Gastrocnemius medialis (tissue), 4 donors: ENCODE measurements around the gene SHISA3. TPM values are rescaled to one million over a fixed set of nuclear protein-coding genes. Genes with fewer than 3 reads are reported as not detected.

Experiments used
- ATAC-seq, 2 donors: fragments of 150-250 bp; one replicate each; pipeline ENCODE4 v1.9.1; 2016
- DNase-seq, 2 donors: peaks; one replicate each; pipeline ENCODE4 v3.0.0-alpha.2; 2019
- H3K27ac ChIP-seq, 4 donors: fragments of 200-600 bp; sonication (generic); 1 replicate in 1 of 4; 2 replicates in 3 of 4; pipeline ENCODE4 v1.5.1; 2016 to 2018; ENCODE audit warnings: mild to moderate bottlenecking in 2 of 4, moderate library complexity in 1 of 4
- H3K27me3 ChIP-seq, 3 donors: fragments of 200-600 bp; sonication (generic) in 2 of 3; 1 replicate in 1 of 3; 2 replicates in 2 of 3; pipeline versions ENCODE4 v1.5.1 to v1.6.0; 2016 to 2019; ENCODE audit warnings: mild to moderate bottlenecking in 1 of 3, moderate library complexity in 1 of 3
- H3K36me3 ChIP-seq, 2 donors: fragments of 200-600 bp; sonication (generic) in 1 of 2; one replicate each; pipeline ENCODE4 v1.5.1; 2017 to 2018
- H3K4me1 ChIP-seq, 2 donors: fragments of 200-600 bp; sonication (generic) in 1 of 2; one replicate each; pipeline ENCODE4 v1.5.1; 2016 to 2017; ENCODE audit warnings: mild to moderate bottlenecking in 2 of 2
- H3K4me3 ChIP-seq, 4 donors: fragments of 200-600 bp; sonication (generic) in 3 of 4; 1 replicate in 1 of 4; 2 replicates in 3 of 4; pipeline ENCODE4 v1.5.1; 2016 to 2019; ENCODE audit warnings: mild to moderate bottlenecking in 2 of 4
- H3K9me3 ChIP-seq, 3 donors: fragments of 200-600 bp; sonication (generic) in 2 of 3; 1 replicate in 1 of 3; 2 replicates in 2 of 3; pipeline ENCODE4 v1.5.1; 2016 to 2019
- POLR2A ChIP-seq, 2 donors: fragments of 450-650 bp; IDR thresholded peaks; one replicate each; pipeline ENCODE4 v1.6.1; 2017; ENCODE audit warnings: antibody characterized with exemption in 2 of 2, mild to moderate bottlenecking in 2 of 2, moderate library complexity in 2 of 2
- in situ Hi-C, 4 donors: fragments of 200-750 bp; cut with MboI; loops; one replicate each; pipeline versions ENCODE4 v1.15.0 to v1.8.0; 2017; ENCODE audit warnings: low sequenced_read_pairs in 4 of 4
- intact Hi-C: fragments of 100-400 bp; cut with DNase I; formaldehyde crosslinking; loops from one replicate; pipeline ENCODE4 v1.15.1; 2023; ENCODE audit warnings: low total_unique reads
- total RNA-seq, 4 donors: library from RNA; depleted of rRNA; stranded (reverse); fragments of >200 nt; gene quantifications; one replicate each; pipeline versions ENCODE4 v1.1.0 to v1.2.3, GENCODE V29; 2016
- TF ChIP-seq, protein P1 (sequence below), 5 experiments: fragments of 450-650 bp in 3 of 5; fragments of 200-600 bp in 2 of 5; sonication (generic) in 2 of 5; IDR thresholded peaks in 4 of 5; conservative IDR thresholded peaks in 1 of 5; 1 replicate in 4 of 5; 2 replicates in 1 of 5; pipeline ENCODE4 v1.5.1; 2016 to 2019; ENCODE audit warnings: antibody characterized with exemption in 5 of 5, mild to moderate bottlenecking in 3 of 5, moderate library complexity in 3 of 5

SHISA3 gene
- total RNA-seq, 4 donors from 2014 or later = 0.31 to 2.1 (median 1.2) TPM

DNA sequence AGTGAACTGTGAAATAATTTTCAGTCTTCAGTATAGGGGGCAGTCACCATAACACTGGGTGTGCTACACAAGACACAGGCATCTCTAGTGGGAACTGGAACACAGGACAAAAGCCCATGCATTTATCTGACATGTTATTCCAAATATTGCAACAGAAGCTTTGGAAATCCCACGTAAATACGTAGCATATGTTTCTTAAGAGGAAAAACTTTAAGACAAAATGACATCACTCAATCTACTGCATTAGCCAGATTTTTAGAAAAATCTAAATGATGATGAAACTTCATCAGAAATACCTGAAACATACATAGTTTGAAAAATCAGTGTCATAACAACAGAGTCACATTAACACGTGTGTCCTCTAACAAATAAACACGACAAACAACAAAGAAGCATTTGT lies 14.5 kb downstream of the SHISA3 start:
- intact Hi-C loops = no loop called here

DNA sequence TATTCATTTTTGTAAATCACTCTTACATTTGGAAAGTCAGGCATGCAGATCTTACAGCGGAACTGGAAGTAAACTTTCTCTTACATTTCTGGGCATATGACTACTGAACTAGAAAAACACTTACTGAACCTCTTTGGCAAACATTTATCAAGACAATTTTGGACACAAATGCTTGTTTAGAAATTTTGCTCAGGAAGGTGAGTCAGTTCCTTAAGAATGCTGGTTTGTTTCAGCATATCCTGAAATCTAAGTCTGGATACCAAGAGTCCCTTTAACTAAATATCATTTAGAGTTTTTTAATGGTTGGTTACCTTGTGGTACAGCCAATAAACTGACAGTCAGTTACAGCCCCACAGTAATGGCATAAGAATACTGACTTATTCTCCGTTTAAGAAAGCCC lies 15.0 kb downstream of the SHISA3 start:
- DNase-seq = no peak
- peak; percentile 78 to 81 for ATAC-seq
- Histone ChIP-seq H3K27me3 (no peaks in the 10 kb centered on the region), H3K27ac (peak overlapping the region; percentile 36 to 65 (median 44)), H3K4me3 (no peak overlapping the region), H3K36me3 (peaks cover 0 to 13% of the 10 kb centered on the region in 2 donors), H3K9me3 (no peaks in the 10 kb centered on the region), H3K4me1 (no peaks in the 10 kb centered on the region)
- in situ Hi-C loops = no loop called here
- intact Hi-C loops = no loop called here
- TF ChIP-seq POLR2A (IDR thresholded peaks at IDR 0.05) = no peak
- TF ChIP-seq, protein P1, sequence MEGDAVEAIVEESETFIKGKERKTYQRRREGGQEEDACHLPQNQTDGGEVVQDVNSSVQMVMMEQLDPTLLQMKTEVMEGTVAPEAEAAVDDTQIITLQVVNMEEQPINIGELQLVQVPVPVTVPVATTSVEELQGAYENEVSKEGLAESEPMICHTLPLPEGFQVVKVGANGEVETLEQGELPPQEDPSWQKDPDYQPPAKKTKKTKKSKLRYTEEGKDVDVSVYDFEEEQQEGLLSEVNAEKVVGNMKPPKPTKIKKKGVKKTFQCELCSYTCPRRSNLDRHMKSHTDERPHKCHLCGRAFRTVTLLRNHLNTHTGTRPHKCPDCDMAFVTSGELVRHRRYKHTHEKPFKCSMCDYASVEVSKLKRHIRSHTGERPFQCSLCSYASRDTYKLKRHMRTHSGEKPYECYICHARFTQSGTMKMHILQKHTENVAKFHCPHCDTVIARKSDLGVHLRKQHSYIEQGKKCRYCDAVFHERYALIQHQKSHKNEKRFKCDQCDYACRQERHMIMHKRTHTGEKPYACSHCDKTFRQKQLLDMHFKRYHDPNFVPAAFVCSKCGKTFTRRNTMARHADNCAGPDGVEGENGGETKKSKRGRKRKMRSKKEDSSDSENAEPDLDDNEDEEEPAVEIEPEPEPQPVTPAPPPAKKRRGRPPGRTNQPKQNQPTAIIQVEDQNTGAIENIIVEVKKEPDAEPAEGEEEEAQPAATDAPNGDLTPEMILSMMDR (IDR thresholded peaks at IDR 0.05 in 4 of 5, conservative IDR thresholded peaks at IDR 0.05 in 1 of 5) = no peak

More for the DNA sequence above, 14.5 kb downstream of the SHISA3 start:
- Histone ChIP-seq H3K27ac (peak overlapping the region in 3 of 4 donors; percentile 16 to 54 (median 34)), H3K36me3 (peaks cover 0 to 13% of the 10 kb centered on the region in 2 donors), H3K4me3 (no peak overlapping the region), H3K4me1 (no peaks in the 10 kb centered on the region), H3K9me3 (no peaks in the 10 kb centered on the region), H3K27me3 (no peaks in the 10 kb centered on the region)
- ATAC-seq = no peak
- DNase-seq = no peak
- in situ Hi-C loops = no loop called here
- TF ChIP-seq POLR2A (IDR thresholded peaks at IDR 0.05) = no peak

DNA sequence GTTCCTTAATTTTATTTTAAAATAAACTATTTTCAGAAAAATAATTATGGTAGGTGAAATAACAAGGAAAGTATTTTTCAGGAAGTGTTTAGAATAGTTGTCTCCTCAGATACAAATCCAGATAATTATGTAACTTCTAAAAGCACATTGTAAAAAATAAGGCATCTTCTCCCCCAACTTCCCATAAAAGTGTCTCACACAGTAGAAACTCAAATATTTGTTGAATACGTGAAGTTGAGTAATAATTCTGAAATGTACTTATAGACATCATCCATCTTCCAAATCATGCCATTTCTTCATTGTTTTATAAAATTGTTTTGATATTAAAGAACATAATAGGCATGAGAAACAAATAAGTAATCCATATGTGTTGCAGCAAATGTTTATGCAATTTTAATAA lies 18.0 kb downstream of the SHISA3 start:
- ATAC-seq (no peak), DNase-seq (no peak)
- intact Hi-C loops = no loop called here
- Histone ChIP-seq H3K36me3 (peaks cover 0 to 13% of the 10 kb centered on the region in 2 donors), H3K27me3 (no peaks in the 10 kb centered on the region), H3K4me3 (no peak overlapping the region), H3K4me1 (no peaks in the 10 kb centered on the region), H3K9me3 (no peaks in the 10 kb centered on the region), H3K27ac (no peak overlapping the region)
- TF ChIP-seq, protein P1 (IDR thresholded peaks at IDR 0.05 in 4 of 5, conservative IDR thresholded peaks at IDR 0.05 in 1 of 5) = no peak
- TF ChIP-seq POLR2A (IDR thresholded peaks at IDR 0.05) = no peak
- in situ Hi-C loops = no loop called here

DNA sequence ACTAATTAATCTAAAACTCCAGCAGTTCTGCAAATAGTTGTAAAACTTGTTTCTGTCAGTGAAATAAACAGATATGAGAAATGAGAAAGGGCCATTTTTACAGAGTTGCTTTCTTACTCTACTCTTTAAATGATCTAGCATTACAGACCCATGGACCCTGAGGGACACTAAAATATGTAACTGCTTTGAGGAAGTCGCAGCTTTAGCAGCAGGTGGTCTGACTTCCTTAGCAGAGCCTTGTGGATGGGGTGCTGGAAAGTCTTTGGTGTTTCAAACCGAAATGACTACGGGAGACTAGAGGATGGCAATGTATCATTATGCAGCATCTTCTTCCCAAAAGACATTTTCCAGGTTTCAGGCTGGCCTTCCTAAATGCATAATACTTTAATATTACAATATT lies 18.7 kb downstream of the SHISA3 start:
- no peak for TF ChIP-seq POLR2A (IDR thresholded peaks at IDR 0.05)
- TF ChIP-seq, protein P1 (IDR thresholded peaks at IDR 0.05 in 4 of 5, conservative IDR thresholded peaks at IDR 0.05 in 1 of 5) = no peak
- Histone ChIP-seq H3K27me3 (no peaks in the 10 kb centered on the region), H3K4me1 (no peaks in the 10 kb centered on the region), H3K4me3 (no peak overlapping the region), H3K36me3 (peaks cover 0 to 14% of the 10 kb centered on the region in 2 donors), H3K9me3 (no peaks in the 10 kb centered on the region), H3K27ac (no peak overlapping the region)
- DNase-seq (no peak), ATAC-seq (no peak)
- in situ Hi-C loops (no loop called here), intact Hi-C loops (no loop called here)

DNA sequence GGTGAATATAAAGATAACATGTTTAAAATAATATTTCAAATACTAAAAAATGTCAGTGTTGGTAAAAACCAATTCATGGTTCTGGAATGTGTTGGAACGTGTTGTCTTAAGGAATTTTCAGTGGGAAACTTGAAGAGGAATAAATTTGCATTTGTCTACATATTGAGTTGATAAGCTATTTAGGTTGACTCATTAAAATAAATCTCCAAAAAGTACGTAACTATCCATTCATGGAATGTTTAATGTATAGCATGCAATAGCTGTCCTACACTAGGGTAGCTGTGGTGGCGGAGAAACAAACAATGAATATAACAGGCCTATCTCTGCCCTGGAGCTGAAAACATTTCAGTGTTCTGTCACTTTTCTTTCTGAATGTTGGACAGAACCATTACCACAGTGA lies 20.3 kb downstream of the SHISA3 start:
- intact Hi-C loops = no loop called here
- no peak for TF ChIP-seq POLR2A (IDR thresholded peaks at IDR 0.05)
- TF ChIP-seq, protein P1 (IDR thresholded peaks at IDR 0.05 in 4 of 5, conservative IDR thresholded peaks at IDR 0.05 in 1 of 5) = no peak
- no peak overlapping the region for H3K4me3 ChIP-seq
- no peaks in the 10 kb centered on the region for H3K27me3 ChIP-seq
- in situ Hi-C loops = no loop called here
- ATAC-seq (no peak), DNase-seq (no peak)
- H3K27ac ChIP-seq = no peak overlapping the region
- H3K4me1 ChIP-seq = no peaks in the 10 kb centered on the region
- H3K36me3 ChIP-seq = peaks cover 0 to 30% of the 10 kb centered on the region in 2 donors
- H3K9me3 ChIP-seq = no peaks in the 10 kb centered on the region
